Left cardiac atrium (tissue), 4 donors: ENCODE measurements around the gene MYO1H. TPM values are rescaled to one million over a fixed set of nuclear protein-coding genes. Genes with fewer than 3 reads are reported as not detected.

Experiments
- ATAC-seq, 2 donors: fragments of 200-7000 bp; cut with Tn5 transposase; one replicate each; pipeline ENCODE4 v1.9.1; 2020; ENCODE audit warnings: mild to moderate bottlenecking in 2 of 2, moderate library complexity in 2 of 2
- DNase-seq: peaks from one replicate; pipeline ENCODE4 v3.0.0-alpha.2; 2020
- intact Hi-C, 2 donors: fragments of 100-400 bp; cut with DNase I; formaldehyde crosslinking; loops; one replicate each; pipeline versions ENCODE4 v1.14.1 to v1.15.1; 2022 to 2023
- total RNA-seq, 2 donors: library from RNA; stranded (reverse); fragmentation: NEBNext Ultra II Directional; extraction: Animal tissue kit (Norgen Biotek cat#: 25700); gene quantifications; one replicate each; pipeline ENCODE4 v1.2.1, GENCODE V29; 2021
- donor health status: DM: no; HTN: yes; CAD: no.
- donor health status: DM: no; HTN: yes; CAD: no; lungs with severe emphysema.
- donor health status: DM: yes; HTN: yes; CAD: no.
- donor health status: Dilated cardiomyopathy.

Gene MYO1H
- total RNA-seq, 2 donors from 2014 or later: 0.91 to 2.0 TPM

DNA sequence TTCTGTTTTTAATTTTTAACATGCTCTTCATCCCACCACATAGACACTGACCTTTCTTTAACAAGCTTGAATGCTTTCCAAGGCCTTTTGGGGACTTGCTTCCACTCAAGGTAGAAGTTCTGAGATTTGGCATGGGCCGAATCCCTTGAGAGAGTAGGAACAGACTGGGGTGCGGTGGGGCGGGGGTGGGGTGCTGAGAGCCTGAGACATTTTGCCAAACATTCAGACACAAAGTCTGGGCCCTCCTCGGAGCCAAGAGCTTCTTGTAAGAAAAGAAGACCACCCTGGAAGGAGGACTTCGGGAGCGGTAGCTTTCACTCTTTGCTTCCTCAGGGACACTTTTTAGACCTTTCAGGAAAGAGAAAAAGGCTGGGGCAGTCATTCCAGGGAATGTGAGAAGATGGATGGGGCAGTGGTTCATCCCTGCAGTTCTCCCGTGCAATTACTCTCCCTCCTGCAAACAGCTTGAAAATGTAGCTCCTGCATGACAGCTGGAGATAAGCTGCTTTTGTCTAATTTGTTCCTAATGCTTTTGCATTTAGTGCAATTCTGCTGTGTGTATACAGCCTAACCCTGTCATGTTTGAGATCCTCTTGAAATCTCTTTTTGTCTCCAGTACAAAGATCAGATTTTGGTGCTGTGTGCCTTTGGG lies 16.3 kb upstream of the MYO1H start:
- ATAC-seq (no peak), DNase-seq (no peak)
- intact Hi-C loops: no loop called here

DNA sequence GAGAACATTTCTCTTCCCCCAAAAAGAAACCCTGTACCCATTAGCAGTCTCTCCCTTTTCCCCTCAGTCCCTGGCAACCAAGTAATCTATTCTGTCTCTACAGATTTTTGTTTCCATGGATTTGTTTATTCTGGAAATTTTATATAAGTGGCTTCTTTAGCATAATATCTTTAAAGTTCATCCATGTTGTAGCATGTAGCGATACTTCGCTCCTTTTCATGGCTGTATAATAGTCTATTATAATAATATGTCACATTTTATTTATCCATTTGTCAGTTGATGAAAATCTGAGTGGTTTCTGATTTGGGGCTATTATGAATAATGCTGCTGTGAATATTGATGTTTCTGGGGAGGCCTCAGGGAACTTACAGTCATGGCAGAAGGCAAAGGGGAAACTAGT lies 12.8 kb upstream of the MYO1H start:
- DNase-seq (no peak), ATAC-seq (no peak)
- intact Hi-C loops: no loop called here

DNA sequence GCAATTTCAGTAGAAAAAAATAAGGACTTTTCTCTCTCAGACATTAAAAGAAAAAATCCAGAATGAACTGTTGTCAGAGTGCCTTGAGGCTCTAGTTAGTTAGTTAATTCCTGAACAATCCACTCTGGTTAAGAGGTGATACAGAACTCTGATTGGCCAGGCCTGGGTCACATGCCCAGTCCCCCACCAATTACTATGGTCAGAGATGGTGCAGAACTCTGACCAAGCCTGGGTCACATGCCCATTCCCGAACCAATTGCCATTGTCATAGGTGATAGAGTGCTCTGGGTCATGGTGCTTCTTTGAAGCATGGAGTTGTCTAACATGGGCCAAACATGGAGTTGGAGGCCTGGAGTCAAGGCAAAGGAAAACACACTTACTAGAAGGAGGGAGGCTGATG lies 11.1 kb upstream of the MYO1H start:
- DNase-seq: no peak
- no peak for ATAC-seq
- intact Hi-C loops: no loop called here

DNA sequence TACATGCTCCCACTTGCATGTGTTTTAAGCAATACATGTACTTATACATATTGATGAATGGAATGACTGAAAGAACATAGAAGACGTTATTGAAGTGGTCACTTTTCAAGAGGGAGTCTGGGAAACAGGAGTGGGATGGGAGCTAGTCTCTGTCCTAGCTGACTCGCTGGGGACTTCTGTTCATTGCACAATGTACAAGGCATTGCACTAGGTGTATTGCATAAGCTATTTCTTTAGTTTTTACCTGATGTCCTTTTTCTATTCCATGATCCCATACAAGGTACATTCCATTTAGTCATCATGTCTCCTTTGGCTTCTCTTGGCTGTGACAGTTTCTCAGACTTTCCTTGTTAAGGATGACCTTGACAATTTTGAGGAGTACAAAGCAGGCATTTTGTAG lies 4.0 kb upstream of the MYO1H start:
- intact Hi-C loops: no loop called here

DNA sequence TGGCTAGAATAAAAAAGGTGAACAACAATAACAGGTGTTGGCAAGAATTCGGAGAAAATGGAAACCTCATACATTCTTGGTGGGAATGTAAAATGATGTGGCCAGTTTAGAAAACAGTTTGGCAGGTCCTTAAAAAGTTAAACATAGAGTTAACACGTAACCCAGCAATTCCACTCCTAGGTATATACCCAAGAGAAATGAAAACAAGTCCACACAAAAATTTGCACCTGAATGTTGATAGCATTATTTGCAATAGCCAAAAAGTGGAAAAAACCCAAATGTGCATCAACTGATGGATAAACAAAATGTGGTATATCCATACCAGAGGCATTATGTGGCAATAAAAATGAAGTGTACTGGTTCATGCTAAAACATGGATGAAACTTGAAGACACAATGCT lies 2.3 kb upstream of the MYO1H start:
- no peak for DNase-seq
- intact Hi-C loops: no loop called here
- no peak for ATAC-seq

More for the DNA sequence above, 4.0 kb upstream of the MYO1H start:
- ATAC-seq: no peak
- no peak for DNase-seq

DNA sequence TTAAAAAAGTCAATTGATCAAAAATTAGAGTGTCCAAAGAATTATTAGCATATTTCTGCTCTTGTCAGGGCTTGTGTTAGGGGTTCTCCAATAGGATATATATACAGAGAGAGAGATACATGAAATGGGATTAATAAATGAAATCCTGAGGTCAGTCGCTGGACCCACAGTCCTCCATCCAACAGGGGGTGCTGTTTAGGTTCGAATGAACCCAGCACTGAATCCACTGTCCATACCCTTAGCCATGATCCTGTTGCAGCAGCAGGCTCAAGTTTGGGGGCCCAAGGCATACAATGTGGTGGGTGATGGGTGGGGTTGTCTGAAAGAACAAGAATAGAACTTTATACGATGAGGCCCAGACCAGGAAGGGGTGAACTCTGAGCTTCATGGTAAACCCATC lies 780 bp upstream of the MYO1H start:
- intact Hi-C loops: no loop called here
- ATAC-seq (no peak), DNase-seq (no peak)

DNA sequence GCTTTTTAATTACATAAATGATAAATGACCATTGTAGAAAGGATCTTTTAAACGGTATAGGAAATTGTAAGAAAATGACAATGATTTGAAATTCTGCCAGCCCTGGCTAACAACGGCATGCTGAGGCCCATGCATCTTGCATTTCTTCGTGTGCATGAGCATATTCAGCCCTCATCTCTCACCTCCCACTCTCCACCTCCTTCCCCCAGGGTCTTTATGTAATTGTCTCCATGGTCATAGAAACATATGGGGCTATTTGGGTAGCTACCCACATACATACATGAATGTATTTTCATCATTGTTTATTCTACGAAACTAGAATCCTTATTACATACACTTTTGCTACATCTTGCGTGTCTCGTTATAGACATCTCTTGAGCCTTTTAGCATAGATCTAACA lies 4.5 kb downstream of the MYO1H start:
- intact Hi-C loops: no loop called here
- DNase-seq (no peak), ATAC-seq (no peak)

DNA sequence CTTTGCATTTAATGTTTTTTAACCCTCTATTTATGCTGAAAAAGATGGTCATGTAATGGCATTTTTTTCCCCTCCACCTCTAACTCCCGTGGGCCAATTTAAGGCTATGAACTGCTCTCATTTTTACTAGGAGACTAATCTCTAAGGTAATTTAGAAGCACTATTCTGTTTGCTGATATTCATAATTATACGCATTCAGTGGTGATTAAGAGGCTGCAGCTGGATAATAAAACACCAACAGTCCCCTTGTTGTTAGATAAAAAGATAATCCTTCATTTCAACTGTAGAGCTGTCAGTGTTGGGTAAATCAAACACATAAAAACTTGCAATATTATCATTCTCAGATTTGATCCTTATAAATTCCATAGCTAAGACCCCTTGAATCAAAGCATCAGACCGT lies 8.9 kb downstream of the MYO1H start:
- DNase-seq (no peak), ATAC-seq (no peak)
- intact Hi-C loops: no loop called here

DNA sequence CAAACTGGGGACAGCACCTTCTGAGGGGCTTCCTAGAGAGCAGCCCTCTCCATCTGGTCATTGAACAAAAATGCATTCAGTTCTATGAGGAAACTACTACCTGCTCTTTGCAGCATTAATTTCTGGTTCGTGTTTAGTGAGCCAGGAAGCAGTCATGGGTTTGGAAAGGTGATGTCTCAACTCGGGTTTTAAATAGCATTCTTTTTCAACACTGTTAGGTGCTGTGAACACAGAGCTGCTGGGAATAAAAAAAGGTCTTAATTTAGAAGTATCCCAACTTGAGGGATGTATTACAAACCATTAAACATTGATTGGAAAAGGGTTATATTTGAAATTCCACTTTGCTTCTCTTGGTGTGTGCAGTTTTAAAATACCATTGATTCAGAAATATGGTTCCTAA lies 9.3 kb downstream of the MYO1H start:
- ATAC-seq (peak in 1 of 2 donors; percentile 67), DNase-seq (no peak)
- intact Hi-C loops: no loop called here

DNA sequence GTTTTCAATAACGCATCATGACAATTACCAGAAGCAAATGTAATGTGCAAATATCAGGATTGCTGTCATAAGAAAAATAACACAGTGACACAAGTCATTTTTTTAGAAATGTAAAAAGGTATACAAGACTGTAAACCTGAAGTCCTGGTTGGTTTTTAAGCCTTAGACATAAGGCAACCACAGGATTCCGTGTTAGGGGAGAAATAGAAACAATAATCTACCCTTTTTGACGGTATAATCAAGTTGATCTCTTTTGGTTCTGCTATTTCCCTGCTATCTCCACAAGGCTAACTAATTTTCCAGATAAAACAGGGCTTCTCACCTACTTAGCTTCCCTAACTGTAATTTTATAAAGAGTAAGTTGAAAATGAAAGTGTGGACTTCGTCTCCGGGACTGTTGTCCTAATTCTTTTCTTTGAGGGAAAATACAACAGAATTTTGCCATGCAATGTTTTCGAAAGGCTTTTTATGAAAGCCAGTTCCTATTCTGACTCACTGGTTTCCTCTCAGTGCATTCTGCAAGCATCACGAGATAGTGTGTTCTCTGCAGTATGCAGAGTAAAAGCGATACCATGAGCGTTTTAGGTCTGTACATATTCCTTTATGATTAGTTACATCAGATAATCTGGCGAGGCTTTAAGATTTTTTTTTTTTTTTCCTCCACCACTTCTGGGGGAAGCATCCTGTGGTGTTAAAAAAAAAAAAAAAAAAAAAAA lies 10.6 kb downstream of the MYO1H start:
- intact Hi-C loops: no loop called here
- peak in 1 of 2 donors; percentile 38 for ATAC-seq
- no peak for DNase-seq

DNA sequence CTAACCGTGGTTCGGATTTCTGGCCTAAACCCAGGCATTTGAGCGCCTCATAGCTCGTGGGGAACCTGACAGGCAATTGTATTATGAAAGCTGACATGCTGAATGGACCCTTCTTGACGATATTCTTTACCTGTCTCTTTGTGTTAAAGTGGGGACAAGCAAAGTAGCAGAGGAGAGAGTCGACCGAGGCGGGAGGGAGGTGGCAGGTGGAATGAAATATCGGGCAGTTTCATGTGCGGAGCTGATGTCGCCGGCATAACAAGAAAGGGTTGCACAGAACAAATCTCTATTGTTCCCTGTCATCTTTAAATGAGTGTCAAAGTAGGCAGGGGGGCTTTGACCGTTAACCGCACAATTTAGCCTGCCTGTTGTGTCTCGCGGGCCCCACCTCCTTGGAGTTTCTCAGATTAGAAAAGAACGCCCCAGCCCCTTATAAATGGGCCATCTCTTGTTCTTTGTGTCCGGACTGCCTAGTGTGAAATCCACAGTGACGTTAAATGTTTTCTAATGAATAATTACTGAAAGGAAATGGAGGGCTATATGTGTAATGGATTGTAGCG lies 11.5 kb downstream of the MYO1H start:
- ATAC-seq (no peak), DNase-seq (no peak)
- intact Hi-C loops: no loop called here

DNA sequence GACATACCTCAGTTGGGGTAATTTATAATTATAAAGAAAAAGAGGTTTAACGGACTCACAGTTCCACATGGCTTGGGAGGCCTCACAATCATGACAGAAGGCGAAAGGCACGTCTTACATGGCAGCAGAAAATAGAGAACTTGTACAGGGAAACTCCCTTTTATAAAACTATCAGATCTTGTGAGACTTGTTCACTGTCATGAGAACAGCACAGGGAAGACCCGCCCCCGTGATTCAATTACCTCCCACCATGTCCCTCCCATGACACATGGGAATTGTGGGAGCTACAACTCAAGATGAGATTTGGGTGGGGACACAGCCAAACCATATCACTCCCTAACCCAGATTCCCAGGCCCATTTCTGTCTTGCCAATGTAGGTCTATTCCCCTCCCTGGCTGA lies 22.1 kb downstream of the MYO1H start:
- ATAC-seq (no peak), DNase-seq (no peak)
- intact Hi-C loops: no loop called here

DNA sequence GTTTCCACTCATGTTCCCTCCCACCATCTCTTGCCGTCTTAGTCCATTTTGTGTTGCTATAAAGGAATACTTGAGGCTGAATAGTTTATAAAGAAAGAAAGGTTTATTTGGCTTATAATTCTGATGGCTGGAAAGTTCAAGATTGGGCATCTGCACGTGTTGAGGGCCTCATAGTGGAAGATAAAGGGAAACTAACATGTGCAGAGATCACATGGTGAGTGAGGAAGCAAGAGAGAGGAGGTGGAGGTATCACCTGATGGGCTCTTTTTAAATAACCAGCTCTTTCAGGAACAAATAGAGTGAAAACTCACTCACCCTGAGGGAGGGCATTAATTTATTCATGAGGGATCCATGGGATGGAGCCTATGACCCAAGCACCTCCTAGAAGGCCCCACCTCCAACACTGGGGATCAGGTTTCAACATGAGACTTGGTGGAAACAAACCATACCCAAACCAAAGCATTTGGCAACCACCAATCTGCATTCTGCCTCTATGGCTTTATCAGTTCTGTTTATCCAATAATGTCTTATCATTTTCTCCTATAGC lies 29.5 kb downstream of the MYO1H start:
- ATAC-seq (no peak), DNase-seq (no peak)
- intact Hi-C loops: no loop called here

DNA sequence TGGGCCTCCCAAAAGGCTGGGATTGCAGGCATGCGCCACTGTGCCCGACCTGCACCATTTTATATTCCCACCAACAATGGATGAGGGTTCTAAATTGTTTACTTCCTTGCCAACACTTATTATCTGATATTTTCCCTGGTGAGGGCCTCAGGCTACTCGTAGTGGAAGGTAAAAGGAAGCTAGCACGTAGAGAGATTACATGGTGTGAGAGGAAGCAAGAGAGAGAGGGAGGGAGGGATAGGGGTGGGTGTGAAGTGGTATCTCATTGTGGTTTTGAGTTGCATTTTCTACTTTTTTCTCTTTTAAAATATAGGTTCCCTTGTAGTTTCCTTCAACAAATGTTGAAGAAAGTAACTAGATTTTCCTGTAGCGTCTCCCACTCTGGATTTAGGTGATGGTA lies 30.9 kb downstream of the MYO1H start:
- intact Hi-C loops: no loop called here
- ATAC-seq (no peak), DNase-seq (no peak)

DNA sequence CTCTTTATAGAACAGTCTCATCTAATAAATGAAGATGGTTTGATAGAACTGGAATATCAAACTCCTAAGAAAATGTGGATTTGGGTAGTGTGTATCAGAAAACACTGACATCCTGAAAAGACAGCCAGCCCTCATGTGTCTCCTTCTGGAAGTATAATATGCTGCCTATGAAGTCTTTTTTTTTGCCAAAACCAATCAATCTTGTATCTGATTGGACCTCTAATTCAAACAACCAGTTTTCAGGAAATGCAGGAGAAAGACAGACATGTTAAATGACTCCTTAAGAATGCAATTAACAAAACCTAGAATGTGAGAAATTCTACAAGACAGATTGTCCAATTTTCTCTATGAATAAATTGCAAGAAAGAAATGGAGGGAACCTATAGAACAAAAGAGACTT lies 34.3 kb downstream of the MYO1H start:
- DNase-seq: no peak
- intact Hi-C loops: no loop called here
- no peak for ATAC-seq

DNA sequence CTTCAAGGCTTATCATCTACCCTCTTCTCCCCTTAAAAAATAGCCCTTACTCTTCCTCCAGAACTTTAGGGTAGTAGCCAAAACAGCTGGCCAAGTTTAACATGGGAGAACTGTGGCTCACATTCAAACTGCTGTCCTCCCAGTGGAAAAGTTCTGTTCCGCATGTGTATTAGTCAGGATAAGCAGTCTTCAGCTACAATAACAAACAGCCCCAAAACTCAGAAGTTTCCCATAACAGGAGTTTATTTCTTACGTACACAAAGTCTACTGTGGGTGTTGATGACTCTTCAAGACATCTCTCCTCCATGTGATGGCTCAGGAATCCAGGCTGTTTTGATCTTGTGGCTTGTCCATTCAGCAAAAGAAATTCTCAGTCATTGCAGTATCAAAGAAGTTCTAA lies 35.5 kb downstream of the MYO1H start:
- intact Hi-C loops: no loop called here
- ATAC-seq (no peak), DNase-seq (no peak)

DNA sequence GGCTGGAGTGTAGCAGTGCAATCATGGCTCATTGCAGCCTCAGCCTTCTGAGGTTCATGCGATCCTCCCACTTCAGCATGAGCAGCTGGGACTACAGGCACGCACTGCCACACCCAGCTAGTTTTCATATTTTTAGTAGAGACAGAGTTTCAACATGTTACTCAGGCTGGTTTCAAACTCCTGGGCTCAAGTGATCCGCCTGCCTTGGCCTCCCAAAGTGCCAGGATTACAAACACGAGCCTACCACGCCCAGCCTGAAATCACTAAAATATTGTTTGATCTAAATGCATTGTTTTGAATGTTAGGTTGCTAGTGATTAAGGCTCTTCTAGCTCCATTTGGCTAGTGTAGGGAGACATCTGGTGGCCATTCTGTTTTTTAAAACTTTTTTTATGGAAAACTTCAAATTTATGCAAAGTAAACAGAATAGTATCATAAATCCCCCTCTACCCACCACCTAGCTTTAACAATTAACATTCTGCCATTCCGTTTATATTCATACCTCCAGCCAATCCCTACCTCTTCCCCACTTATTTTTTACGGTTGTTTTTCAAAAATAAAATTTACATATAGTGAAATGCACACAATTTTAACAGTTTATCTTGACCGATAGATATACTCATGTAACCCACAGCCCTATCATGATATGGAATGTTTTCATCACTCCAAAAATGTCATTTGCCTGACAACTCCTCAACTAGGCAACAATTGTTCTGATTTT lies 37.8 kb downstream of the MYO1H start:
- intact Hi-C loops: loop anchor here (2.0 to 5.0 kb wide), 2 partner anchors 121 to 123 kb away; no protein-coding TSS in a partner anchor
- ATAC-seq: peak; percentile 71 to 90
- DNase-seq: peak; percentile 32

DNA sequence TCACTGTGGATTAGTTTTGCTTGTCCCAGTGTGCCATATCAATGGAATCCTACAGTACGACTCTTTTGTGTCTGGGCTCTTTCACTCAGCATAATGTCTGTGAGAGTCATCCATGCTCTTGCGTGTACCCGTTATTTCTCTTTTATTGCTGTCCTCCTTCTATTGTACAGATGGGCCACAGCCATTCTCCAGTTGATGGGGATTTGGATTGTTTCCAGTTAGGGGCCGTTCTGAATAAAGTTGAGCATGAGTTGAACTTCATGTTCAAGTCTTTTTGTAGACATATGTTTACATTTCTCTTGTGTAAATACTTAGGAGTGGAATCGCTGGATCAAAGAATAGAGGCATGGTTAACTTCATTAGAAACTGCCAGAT lies 38.3 kb downstream of the MYO1H start:
- intact Hi-C loops: loop anchor here in 1 of 2 donors (5.0 kb wide), 1 partner anchor 124 kb away; no protein-coding TSS in a partner anchor

DNA sequence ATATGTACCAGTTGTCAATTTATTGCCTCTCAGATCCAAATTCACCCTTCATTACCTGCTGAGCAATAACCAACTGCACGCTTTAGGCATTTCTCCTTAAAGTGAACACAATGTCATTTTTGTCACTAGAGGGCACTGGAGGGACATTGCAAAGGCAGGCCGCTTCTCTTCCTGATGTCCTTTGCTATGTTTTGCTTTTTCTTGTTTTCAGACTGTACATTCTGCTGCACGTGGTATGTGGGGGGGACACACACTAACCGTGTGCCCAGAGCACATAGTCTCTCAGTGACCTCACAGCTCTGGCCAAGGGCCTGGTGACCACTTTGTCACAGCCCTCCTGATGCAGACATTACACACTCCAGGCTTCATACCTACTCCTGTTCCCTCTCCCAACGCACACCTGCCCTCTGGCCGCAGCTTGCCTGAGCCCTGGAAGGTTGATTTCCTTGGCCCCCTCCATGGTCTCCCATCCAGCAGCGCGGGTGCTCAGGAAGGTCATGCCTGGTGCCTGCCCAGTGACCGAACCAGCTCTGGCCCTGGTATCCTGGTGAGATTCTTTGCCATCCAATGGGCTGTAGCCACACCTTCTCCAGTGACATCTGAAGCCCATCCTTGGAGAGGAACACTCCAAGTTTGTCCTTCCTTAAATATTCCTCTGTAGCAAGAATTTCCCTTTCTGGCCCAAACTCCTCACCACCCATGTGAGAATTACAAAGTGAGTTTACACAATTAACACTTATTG lies 39.9 kb downstream of the MYO1H start:
- DNase-seq (no peak), ATAC-seq (no peak)
- intact Hi-C loops: loop anchor here in 1 of 2 donors (5.0 kb wide), 1 partner anchor 125 kb away; no protein-coding TSS in a partner anchor

More for the DNA sequence above, 38.3 kb downstream of the MYO1H start:
- ATAC-seq (no peak), DNase-seq (no peak)
